Tibial nerve (tissue), 4 donors: Measurements from ENCODE around the gene ILKAP.

Source experiments
- CTCF ChIP-seq, 5 experiments: fragments of 200-600 bp in 3 of 5; fragments of 450-650 bp in 2 of 5; sonication (generic) in 3 of 5; IDR thresholded peaks; one replicate each; pipeline ENCODE4 v1.5.1; 2016 to 2019; ENCODE audit warnings: antibody characterized with exemption in 5 of 5, mild to moderate bottlenecking in 3 of 5, moderate library complexity in 2 of 5
- EP300 ChIP-seq, 2 donors: sonication (generic); formaldehyde crosslinking; IDR thresholded peaks; one replicate each; pipeline ENCODE4 v1.6.1; 2017; ENCODE audit warnings: antibody characterized with exemption in 2 of 2, mild to moderate bottlenecking in 1 of 2
- POLR2A ChIP-seq, 2 donors: fragments of 450-650 bp; IDR thresholded peaks; one replicate each; pipeline ENCODE4 v1.6.1; 2017; ENCODE audit warnings: antibody characterized with exemption in 2 of 2, mild to moderate bottlenecking in 2 of 2, moderate library complexity in 2 of 2

DNA sequence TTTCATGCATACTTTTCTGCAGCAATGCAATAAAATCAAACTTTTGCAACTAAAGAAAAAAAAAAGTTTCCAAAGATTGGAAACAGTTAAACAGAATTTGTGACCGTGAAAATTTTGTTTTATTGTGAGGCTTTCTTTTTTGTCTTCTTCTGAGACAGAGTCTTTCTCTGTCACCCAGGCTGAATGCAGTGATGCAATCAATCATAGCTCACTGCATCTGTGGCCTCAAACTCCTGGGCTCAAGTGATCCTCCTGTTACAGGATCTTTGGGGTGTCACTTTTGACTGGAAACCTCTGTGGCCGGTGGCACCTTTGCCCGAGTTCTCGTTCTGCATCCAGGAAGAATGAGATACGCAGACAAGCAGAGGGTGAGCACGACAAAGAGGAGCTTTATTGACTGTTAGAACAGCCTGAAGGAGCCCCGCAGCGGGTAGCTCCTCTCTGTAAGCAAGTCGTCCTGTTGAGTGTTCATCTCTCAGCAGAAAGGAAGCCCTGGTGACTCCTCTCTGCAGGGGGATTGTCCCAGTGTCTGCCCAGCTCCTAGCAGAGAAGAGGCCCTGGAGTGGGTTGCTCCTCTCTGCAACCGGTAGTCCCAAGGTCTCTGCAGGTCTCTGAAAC lies 16.9 kb upstream of the ILKAP start:
- TF ChIP-seq POLR2A (IDR thresholded peaks at IDR 0.05) (no peak), CTCF (IDR thresholded peaks at IDR 0.05) (no peak), EP300 (IDR thresholded peaks at IDR 0.05) (no peak)
